Pulmonary artery endothelial cell (primary cell): ENCODE measurements around the gene MAP2K5. TPM values are rescaled to one million over a fixed set of nuclear protein-coding genes. Genes with fewer than 3 reads are reported as not detected.

Experiments used
- DNase-seq: peaks from one replicate; pipeline ENCODE4 v3.0.0-alpha.2; 2011; ENCODE audit warnings: low read depth, low spot score
- total RNA-seq: library from RNA; depleted of rRNA; stranded (reverse); fragments of >200 nt; gene quantifications from 2 replicates; pipeline ENCODE4 v1.2.3, GENCODE V29; 2014

Gene MAP2K5
- total RNA-seq, 1 donor from 2014 or later = 4.1 TPM

GRCh38 chr15:67803996-67804843 is 261.7 kb downstream of the MAP2K5 start:
- no peak for DNase-seq

GRCh38 chr15:67805008-67805665 is 262.6 kb downstream of the MAP2K5 start:
- no peak for DNase-seq

DNA sequence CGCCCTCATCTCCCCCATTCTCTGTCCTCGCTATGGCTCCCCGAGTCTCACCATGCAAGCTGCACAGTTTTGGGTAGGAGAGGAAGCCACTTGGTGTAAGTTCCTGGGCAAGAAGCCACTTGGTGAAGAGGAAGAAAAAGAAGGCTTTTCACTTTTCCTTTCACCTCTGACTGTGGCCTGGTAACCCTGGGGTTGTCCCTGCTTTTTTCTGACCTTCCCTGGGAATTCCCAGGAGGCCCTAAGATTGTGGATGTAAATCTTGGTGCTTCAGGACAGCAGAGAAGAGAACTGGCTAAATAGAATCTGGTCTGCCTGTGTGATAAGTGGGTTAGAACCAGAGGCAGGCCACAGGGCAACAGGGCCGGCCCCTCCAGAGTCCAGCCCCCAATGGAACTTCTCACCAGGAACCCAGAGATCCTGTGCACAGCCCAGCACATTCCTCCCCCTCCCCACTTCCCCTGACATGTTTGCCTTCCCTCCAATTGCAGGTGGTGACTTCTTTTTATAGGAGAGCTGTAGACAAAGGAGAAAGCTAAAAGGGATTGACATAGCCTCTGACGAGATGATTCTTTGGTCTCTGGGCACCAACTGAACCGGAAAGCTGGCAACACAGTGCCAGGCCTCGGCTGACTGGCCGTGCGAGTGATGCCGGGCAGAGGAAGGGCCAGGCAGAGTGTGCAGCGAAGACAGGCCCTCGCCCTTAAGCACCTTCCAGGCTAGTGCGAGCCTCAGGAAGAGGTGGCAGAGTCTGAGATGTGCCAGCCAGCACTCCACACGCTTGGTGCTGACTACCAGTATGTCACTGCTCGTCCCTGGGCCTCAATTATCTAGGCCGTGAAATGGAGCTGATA is 263.4 kb downstream of the MAP2K5 start:
- DNase-seq = no peak

GRCh38 chr15:67806536-67806935 is 264.0 kb downstream of the MAP2K5 start:
- DNase-seq = no peak

- no peak for DNase-seq
Observed at GRCh38 chr15:67807141-67807540, 264.6 kb downstream of the MAP2K5 start.

DNA sequence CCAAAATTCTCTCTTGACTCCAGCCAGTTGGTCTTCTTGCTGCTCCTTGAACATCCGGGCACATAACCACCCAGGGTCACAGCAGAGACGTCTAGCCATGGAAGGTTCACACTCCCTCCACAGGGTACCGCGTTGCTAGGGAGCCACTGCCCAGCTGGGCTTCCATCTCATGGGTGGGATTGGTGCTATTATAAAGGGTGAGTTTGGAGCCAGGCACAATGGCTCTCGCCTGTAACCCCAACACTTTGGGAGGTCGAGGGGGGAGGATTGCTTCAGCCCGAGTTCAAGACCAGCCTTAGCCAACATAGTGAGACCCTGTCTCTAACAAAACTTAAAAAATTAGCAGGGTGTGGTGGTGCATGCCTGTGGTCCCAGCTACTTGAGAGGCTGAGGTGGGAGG is 265.3 kb downstream of the MAP2K5 start:
- DNase-seq = no peak

- no peak for DNase-seq
Observed at GRCh38 chr15:67808821-67809220, 266.3 kb downstream of the MAP2K5 start.

DNA sequence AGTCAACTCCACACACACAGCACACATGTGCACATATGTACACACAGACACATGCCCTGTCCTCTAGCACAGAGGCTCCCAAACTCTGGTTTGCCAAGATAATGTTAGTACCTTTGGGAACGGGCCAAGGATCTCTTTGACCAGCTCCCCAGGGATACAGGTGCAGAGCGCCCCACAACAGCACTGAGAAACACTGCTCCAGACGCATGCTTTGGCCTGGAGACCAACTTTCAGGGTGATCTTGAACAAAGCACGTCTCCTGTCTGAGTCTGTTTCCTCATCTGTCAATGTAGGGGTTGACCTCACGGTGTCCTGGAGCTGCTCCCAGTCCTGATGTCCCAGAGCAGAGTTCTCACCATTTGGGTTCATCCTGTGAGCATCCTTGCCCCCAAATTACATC is 266.9 kb downstream of the MAP2K5 start:
- DNase-seq = no peak

GRCh38 chr15:67809866-67810265 is 267.4 kb downstream of the MAP2K5 start:
- DNase-seq = no peak

GRCh38 chr15:67812241-67812644 is 269.7 kb downstream of the MAP2K5 start:
- no peak for DNase-seq

GRCh38 chr15:67813104-67813634 is 270.7 kb downstream of the MAP2K5 start:
- DNase-seq = no peak

- no peak for DNase-seq
Observed at GRCh38 chr15:67815036-67815592, 272.6 kb downstream of the MAP2K5 start.

DNA sequence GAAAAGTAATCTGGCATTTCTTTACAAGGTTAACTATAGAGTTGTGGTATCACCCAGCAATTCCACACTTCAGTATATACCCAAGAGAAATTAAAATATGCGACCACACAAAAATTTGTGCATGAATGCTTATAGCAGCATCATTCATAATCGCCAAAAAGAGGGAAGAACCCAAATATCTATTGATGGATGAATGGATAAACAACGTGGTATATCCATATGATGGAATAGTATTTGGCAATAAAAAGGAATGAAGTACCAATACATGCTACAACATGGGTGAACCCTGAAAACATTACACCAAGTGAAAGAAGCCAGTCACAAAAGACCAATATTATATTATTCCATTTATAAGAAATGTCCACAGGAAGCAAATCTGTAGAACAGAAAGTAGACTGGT is 274.2 kb downstream of the MAP2K5 start:
- no peak for DNase-seq

- no peak for DNase-seq
Observed at GRCh38 chr15:67818464-67818863, 276.0 kb downstream of the MAP2K5 start.

DNA sequence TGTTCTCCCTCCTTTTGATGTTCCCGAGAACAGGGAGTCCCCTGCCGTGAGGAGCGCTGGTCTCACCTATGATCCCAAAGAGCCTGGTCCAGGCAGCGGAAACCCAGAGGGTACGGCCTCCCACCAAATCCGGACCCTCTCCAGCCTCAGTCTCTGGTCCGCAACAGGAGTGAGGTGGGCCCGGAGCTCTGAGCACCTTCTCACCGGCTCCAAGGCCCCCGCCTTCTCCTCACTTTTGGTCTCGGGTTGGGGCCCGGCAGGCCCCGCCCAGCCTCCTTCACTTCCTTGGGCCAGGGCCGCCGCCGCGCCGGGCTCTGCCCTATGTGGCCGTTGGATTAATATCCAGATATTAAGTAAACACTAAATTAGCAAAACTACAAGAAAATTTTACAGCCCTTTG is 277.1 kb downstream of the MAP2K5 start:
- no peak for DNase-seq

- no peak for DNase-seq
Observed at GRCh38 chr15:67820122-67820991, 277.9 kb downstream of the MAP2K5 start.

GRCh38 chr15:67820992-67821783 is 278.7 kb downstream of the MAP2K5 start:
- no peak for DNase-seq

DNA sequence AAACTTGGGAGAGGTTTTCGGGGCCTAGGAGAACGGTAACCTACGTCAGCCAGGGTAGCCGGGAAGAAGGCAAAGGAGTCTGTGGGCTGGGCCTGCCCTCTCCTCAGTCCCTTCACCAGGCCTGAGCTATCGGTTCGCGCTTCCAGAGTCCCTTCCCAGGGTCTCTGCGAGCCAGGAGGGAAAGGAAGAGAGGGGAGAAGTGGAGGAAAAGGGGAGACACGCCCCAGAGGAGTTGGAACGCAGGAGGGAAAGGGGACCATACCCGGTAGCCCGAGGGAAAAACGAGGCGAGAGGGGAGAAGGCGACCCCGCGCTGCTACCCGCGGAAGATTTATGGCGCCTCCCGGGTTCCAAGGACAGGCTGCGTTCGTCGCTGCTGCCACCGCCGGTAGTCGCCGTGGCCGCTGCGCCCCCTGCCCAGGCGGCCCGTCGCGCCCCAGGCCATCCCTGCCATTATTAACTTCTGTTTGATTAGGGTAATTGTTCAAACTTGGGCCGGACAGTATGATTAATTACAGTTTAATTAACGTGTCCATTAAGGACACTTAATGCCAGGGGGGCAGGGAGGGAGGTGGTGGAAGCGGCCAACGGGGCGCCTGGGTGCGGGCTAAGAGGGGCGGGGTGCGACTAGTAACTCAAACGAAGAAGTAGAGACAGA is 279.4 kb downstream of the MAP2K5 start:
- no peak for DNase-seq
